Spleen (tissue), 7 donors: ENCODE results near the gene PRKCSH.

Experiments used
- CTCF ChIP-seq, 11 experiments: fragments of 200-600 bp in 7 of 11; fragments of 450-650 bp in 4 of 11; sonication (generic) in 4 of 11; IDR thresholded peaks in 8 of 11; conservative IDR thresholded peaks in 3 of 11; 1 replicate in 7 of 11; 2 replicates in 4 of 11; pipeline versions ENCODE4 v1.4.0 to v1.8.0; 2016 to 2021; ENCODE audit warnings: antibody characterized with exemption in 11 of 11, inconsistent platforms in 4 of 11, mild to moderate bottlenecking in 1 of 11
- POLR2A ChIP-seq, 3 donors: fragments of 450-650 bp; IDR thresholded peaks; one replicate each; pipeline ENCODE4 v1.5.1; 2017; ENCODE audit warnings: antibody characterized with exemption in 3 of 3, mild to moderate bottlenecking in 1 of 3
- donor health status: DM: no; HTN: no; CAD: no; lungs with moderate emphysema.
- donor health status: DM: no; HTN: no; CAD: no.
- donor health status: DM: no; HTN: no; CAD: no.

GRCh38 chr19:11434703-11435056, 755 bp upstream of the PRKCSH start:
- TF ChIP-seq CTCF (IDR thresholded peaks at IDR 0.05 in 8 of 11, conservative IDR thresholded peaks at IDR 0.05 in 3 of 11) (no peak), POLR2A (IDR thresholded peaks at IDR 0.05) (no peak)
